OCI-LY7 (cell line): ENCODE data around the gene PSMA2. TPM values are rescaled to one million over a fixed set of nuclear protein-coding genes. Genes with fewer than 3 reads are reported as not detected.

ENCODE experiments used
- BruUV-seq: library from RNA; stranded (reverse); fragments of 400-500 nt; replicated peaks from 2 replicates; lab custom pipeline; 2021; lab: Mats Ljungman, UMichigan
- CTCF ChIA-PET: fragments of 300-600 bp; sonication (Branson Sonifier 250); formaldehyde crosslinking; loops from one replicate; lab custom pipeline; 2022; ENCODE audit warnings: antibody characterized with exemption; ENCODE audit not compliant: unreplicated experiment; lab: Charles Lee
- POLR2A ChIA-PET: fragments of 300-600 bp; sonication (Branson Sonifier 250); formaldehyde crosslinking; loops from one replicate; lab custom pipeline; 2022; ENCODE audit warnings: antibody characterized with exemption; lab: Charles Lee
- DNase-seq: peaks from one replicate; pipeline ENCODE4 v3.0.0-alpha.2; 2015; ENCODE audit warnings: low spot score
- H2AFZ ChIP-seq: fragments of 200-600 bp; sonication (generic), shearing (Covaris generic); 2 replicates; pipeline ENCODE4 v1.6.1; 2014; ENCODE audit warnings: mild to moderate bottlenecking, antibody characterized with exemption, low read length, moderate library complexity
- H3K27ac ChIP-seq: fragments of 200-600 bp; sonication (generic); 2 replicates; pipeline ENCODE4 v1.5.1; 2014; ENCODE audit warnings: mixed run types, low read depth, mild to moderate bottlenecking, moderate library complexity, low read length, inconsistent platforms; ENCODE audit not compliant: poor library complexity, severe bottlenecking
- H3K36me3 ChIP-seq: fragments of 200-600 bp; sonication (generic); 2 replicates; pipeline ENCODE4 v1.6.1; 2014; ENCODE audit warnings: mild to moderate bottlenecking, antibody characterized with exemption, low read length, moderate library complexity, mixed read lengths; ENCODE audit not compliant: insufficient read depth
- H3K4me1 ChIP-seq: fragments of 200-600 bp; sonication (generic); 2 replicates; pipeline ENCODE4 v1.5.1; 2014; ENCODE audit warnings: mild to moderate bottlenecking, low read length; ENCODE audit not compliant: insufficient read depth, poor library complexity, severe bottlenecking
- H3K4me2 ChIP-seq: fragments of 200-600 bp; sonication (generic); 2 replicates; pipeline ENCODE4 v1.6.1; 2014; ENCODE audit warnings: mild to moderate bottlenecking, low read length
- H3K4me3 ChIP-seq: fragments of 200-600 bp; sonication (generic); 2 replicates; pipeline ENCODE4 v1.5.1; 2014; ENCODE audit warnings: mild to moderate bottlenecking, low read depth, low read length; ENCODE audit not compliant: poor library complexity, severe bottlenecking
- H3K79me2 ChIP-seq: fragments of 200-600 bp; sonication (generic); 2 replicates; pipeline ENCODE4 v1.6.1; 2016; ENCODE audit warnings: low read depth, mild to moderate bottlenecking, low read length, moderate library complexity, mixed read lengths; ENCODE audit not compliant: insufficient read depth
- H3K9me2 ChIP-seq: fragments of 200-600 bp; sonication (generic); 2 replicates; pipeline ENCODE4 v1.6.1; 2016; ENCODE audit warnings: mild to moderate bottlenecking, low read length, mixed read lengths; ENCODE audit not compliant: insufficient read depth
- H3K9me3 ChIP-seq: fragments of 200-600 bp; sonication (generic); 2 replicates; pipeline ENCODE4 v1.6.1; 2014; ENCODE audit warnings: mild to moderate bottlenecking, mixed run types, low read length, mixed read lengths
- H4K20me1 ChIP-seq: fragments of 200-600 bp; sonication (generic); 2 replicates; pipeline ENCODE4 v1.6.1; 2014; ENCODE audit warnings: mild to moderate bottlenecking, antibody characterized with exemption, low read length, moderate library complexity, mixed read lengths; ENCODE audit not compliant: insufficient read depth
- EZH2phosphoT487 ChIP-seq: fragments of 200-600 bp; sonication (generic); IDR thresholded peaks from 2 replicates; pipeline ENCODE4 v1.6.1; 2018; ENCODE audit warnings: low read depth, borderline replicate concordance, mild to moderate bottlenecking, mixed run types, antibody characterized with exemption, low read length, moderate library complexity, mixed read lengths
- intact Hi-C: fragments of 100-400 bp; cut with micrococcal nuclease; formaldehyde crosslinking; loops from one replicate; pipeline ENCODE4 v1.10.0; 2022; ENCODE audit not compliant: unreplicated experiment
- total RNA-seq, 2 experiments: library from RNA; depleted of rRNA in 1 of 2; stranded (reverse); fragments of >200 nt in 1 of 2; shearing (Covaris generic) in 1 of 2; gene quantifications; 2 replicates each; pipeline ENCODE4 v1.2.3, GENCODE V29; 2014 to 2022
- TF ChIP-seq, protein P1 (sequence below): fragments of 200-600 bp; sonication (generic); conservative IDR thresholded peaks from 2 replicates; pipeline ENCODE4 v1.5.1; 2014; ENCODE audit warnings: mild to moderate bottlenecking, antibody characterized with exemption, low read length, moderate library complexity, mixed read lengths

The PSMA2 gene
- total RNA-seq, 2 experiments from 2014 or later: 45.7 to 145 TPM

DNA sequence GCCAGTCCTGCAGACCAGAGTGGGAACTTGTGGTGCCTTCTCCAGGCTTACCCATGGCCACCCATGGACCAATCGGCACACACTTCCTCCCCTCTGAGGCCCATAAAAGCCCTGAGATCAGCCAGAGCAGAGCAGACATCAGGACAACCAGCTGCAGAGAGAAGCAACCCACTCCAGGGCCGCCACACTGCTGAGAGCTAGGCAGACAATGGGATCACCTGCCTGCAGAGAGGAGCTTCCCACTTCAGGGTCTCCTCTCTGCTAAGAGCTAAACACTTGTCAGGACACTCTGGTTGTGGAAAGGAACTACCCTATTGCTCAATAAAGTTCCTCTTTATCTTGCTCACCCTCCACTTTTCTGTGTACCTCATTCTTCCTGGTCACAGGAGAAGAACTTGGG is 54.1 kb downstream of the PSMA2 start:
- H3K79me2 ChIP-seq: no peaks in the 10 kb centered on the region
- no peak overlapping the region for H3K4me2 ChIP-seq

DNA sequence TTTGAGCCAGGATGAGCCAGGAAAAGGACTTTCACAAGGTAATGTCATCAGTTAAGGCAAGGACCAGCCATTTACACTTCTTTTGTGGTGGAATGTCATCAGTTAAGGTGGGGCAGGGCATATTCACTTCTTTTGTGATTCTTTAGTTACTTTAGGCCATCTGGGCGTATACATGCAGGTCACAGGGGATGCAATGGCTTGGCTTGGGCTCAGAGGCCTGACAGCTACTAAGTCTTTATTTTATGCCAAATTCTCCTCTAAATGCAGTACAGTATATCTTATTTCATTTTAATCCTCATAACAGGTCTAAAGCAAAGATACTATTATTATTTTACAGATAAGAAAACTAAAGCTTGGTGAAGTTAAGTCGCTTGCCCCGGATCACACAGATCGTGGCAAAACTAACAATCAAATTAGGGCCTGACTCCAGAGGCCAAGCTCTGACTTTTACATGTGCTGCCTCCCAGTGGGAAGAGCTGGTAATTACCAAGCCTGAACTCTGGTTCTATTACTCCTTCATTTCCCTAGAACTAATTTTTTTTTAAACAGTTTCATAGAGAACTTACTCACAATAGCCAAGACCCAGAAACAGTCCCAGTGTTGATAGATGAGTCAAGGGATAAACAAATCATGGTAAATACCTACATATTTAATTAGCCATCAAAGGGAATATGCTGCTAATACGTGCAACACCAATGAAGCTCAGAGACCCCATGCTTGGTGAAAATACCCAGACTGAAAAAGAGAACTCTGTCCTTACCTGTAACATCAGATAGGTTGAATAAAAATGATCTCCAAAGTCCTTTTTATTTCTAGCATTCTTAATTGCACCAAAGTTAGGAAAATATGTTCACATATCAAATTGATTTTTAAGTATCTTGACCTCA is 55.5 kb downstream of the PSMA2 start:
- H3K9me3 ChIP-seq: no peaks in the 10 kb centered on the region
- TF ChIP-seq, protein P1, sequence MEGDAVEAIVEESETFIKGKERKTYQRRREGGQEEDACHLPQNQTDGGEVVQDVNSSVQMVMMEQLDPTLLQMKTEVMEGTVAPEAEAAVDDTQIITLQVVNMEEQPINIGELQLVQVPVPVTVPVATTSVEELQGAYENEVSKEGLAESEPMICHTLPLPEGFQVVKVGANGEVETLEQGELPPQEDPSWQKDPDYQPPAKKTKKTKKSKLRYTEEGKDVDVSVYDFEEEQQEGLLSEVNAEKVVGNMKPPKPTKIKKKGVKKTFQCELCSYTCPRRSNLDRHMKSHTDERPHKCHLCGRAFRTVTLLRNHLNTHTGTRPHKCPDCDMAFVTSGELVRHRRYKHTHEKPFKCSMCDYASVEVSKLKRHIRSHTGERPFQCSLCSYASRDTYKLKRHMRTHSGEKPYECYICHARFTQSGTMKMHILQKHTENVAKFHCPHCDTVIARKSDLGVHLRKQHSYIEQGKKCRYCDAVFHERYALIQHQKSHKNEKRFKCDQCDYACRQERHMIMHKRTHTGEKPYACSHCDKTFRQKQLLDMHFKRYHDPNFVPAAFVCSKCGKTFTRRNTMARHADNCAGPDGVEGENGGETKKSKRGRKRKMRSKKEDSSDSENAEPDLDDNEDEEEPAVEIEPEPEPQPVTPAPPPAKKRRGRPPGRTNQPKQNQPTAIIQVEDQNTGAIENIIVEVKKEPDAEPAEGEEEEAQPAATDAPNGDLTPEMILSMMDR: peak; percentile 90
- no peak for TF ChIP-seq EZH2phosphoT487
- no TSS peak for BruUV-seq
- peak; percentile 71 for DNase-seq
- no peaks in the 10 kb centered on the region for H3K9me2 ChIP-seq
- H3K27ac ChIP-seq: no peak overlapping the region
- H2AFZ ChIP-seq: no peak overlapping the region
- H3K79me2 ChIP-seq: no peaks in the 10 kb centered on the region
- H3K36me3 ChIP-seq: no peaks in the 10 kb centered on the region
- no peak overlapping the region for H3K4me3 ChIP-seq
- POLR2A ChIA-PET: interaction anchor here (0.8 to 1.8 kb wide), 5 partner anchors 11 to 325 kb away, joined by 3 to 8 read pairs (median 3); no protein-coding TSS in a partner anchor
- H4K20me1 ChIP-seq: no peaks in the 10 kb centered on the region
- intact Hi-C loops: loop anchor here (2.0 kb wide), 1 partner anchor 934 kb away; no protein-coding TSS in a partner anchor
- CTCF ChIA-PET: interaction anchor here (0.6 kb wide), 1 partner anchor 167 kb away, joined by 3 read pairs; no protein-coding TSS in a partner anchor
- H3K4me1 ChIP-seq: peaks cover 4% of the 10 kb centered on the region
- H3K4me2 ChIP-seq: no peak overlapping the region

More for the DNA sequence above, 54.1 kb downstream of the PSMA2 start:
- no peak overlapping the region for H3K4me3 ChIP-seq
- intact Hi-C loops: loop anchor here (2.0 kb wide), 1 partner anchor 935 kb away; no protein-coding TSS in a partner anchor
- ChIA-PET POLR2A (interaction anchor here (0.6 to 1.8 kb wide), 4 partner anchors 9 to 148 kb away, joined by 3 to 8 read pairs (median 4); no protein-coding TSS in a partner anchor), CTCF (no interaction called here)
- H3K9me2 ChIP-seq: no peaks in the 10 kb centered on the region
- H3K9me3 ChIP-seq: no peaks in the 10 kb centered on the region; the same call in 1 of the 2 replicates
- BruUV-seq: no TSS peak
- H3K36me3 ChIP-seq: no peaks in the 10 kb centered on the region; the same call in 1 of the 2 replicates
- peaks cover 11% of the 10 kb centered on the region for H3K4me1 ChIP-seq
- no peaks in the 10 kb centered on the region for H4K20me1 ChIP-seq
- no peak for DNase-seq
- no peak overlapping the region for H3K27ac ChIP-seq
- no peak for TF ChIP-seq EZH2phosphoT487
- TF ChIP-seq, protein P1: no peak
- H2AFZ ChIP-seq: peak overlapping the region; percentile 42; the same call in 1 of the 2 replicates
